Mucosa of descending colon (tissue), 3 donors: ENCODE measurements around the gene FAU. TPM values are rescaled to one million over a fixed set of nuclear protein-coding genes. Genes with fewer than 3 reads are reported as not detected.

ENCODE experiments used
- ATAC-seq: fragments of 200-7000 bp; cut with Tn5 transposase; one replicate; pipeline ENCODE4 v1.9.1; 2020; ENCODE audit warnings: mild to moderate bottlenecking, moderate library complexity
- DNase-seq, 3 donors: peaks; one replicate each; pipeline ENCODE4 v3.0.0-alpha.2; 2020
- H3K36me3 ChIP-seq: fragments of 200-600 bp; one replicate; pipeline ENCODE4 v1.8.0; 2021; ENCODE audit warnings: low read depth, mild to moderate bottlenecking
- H3K4me1 ChIP-seq: fragments of 200-600 bp; one replicate; pipeline ENCODE4 v1.8.0; 2021; ENCODE audit warnings: low read depth, mild to moderate bottlenecking
- H3K4me3 ChIP-seq: fragments of 200-600 bp; one replicate; pipeline ENCODE4 v1.8.0; 2021; ENCODE audit warnings: mild to moderate bottlenecking
- H3K9me3 ChIP-seq: fragments of 200-600 bp; one replicate; pipeline ENCODE4 v1.8.0; 2021; ENCODE audit warnings: mild to moderate bottlenecking
- intact Hi-C, 2 donors: fragments of 100-400 bp; cut with DNase I in 1 of 2; cut with micrococcal nuclease in 1 of 2; formaldehyde crosslinking; loops; one replicate each; pipeline versions ENCODE4 v1.11.0 to v1.11.1; 2022; cut with DNase I, micrococcal nuclease
- long read RNA-seq, 2 donors: library from polyadenylated mRNA; unstranded; transcript quantifications; one replicate each; pipeline ENCODE4 v2.0.0, GENCODE V29; 2019 to 2021
- total RNA-seq, 3 donors: library from RNA; stranded (reverse); fragmentation: NEBNext Ultra II Directional in 2 of 3; extraction: Animal tissue kit (Norgen Biotek cat#: 25700) in 2 of 3; gene quantifications; one replicate each; pipeline versions ENCODE4 v1.2.1 to v1.2.4, GENCODE V29; 2021 to 2023
- TF ChIP-seq, protein P1 (sequence below): fragments of 200-600 bp; IDR thresholded peaks from one replicate; pipeline ENCODE4 v1.8.0; 2022; ENCODE audit warnings: antibody characterized with exemption, mild to moderate bottlenecking
- donor health status: DM: no; HTN: no; CAD: no; lungs with moderate emphysema.
- donor health status: DM: no; HTN: no; CAD: no.
- donor health status: DM: no; HTN: yes; CAD: no.

Gene FAU
- 100 to 1,000 TPM; 680 to 873 (median 705) TPM for total RNA-seq
- long read RNA-seq, donor 1, transcript FAU-207 (5 exons, 847 nt), result major isoform, 355 of 362 reads
- long read RNA-seq, donor 1, partial matches to known transcripts, result 2 of 362 reads
- long read RNA-seq, donor 1, other reads (novel, unspliced or antisense), result 1 of 362 reads
- long read RNA-seq, donor 2, transcript FAU-209 (4 exons, 697 nt), result minor isoform, 15 of 527 reads
- long read RNA-seq, donor 2, transcript FAU-207 (5 exons, 847 nt), result major isoform, 501 of 527 reads
- long read RNA-seq, donor 2, partial matches to known transcripts, result 4 of 527 reads
- long read RNA-seq, donor 2, other reads (novel, unspliced or antisense), result 5 of 527 reads

DNA sequence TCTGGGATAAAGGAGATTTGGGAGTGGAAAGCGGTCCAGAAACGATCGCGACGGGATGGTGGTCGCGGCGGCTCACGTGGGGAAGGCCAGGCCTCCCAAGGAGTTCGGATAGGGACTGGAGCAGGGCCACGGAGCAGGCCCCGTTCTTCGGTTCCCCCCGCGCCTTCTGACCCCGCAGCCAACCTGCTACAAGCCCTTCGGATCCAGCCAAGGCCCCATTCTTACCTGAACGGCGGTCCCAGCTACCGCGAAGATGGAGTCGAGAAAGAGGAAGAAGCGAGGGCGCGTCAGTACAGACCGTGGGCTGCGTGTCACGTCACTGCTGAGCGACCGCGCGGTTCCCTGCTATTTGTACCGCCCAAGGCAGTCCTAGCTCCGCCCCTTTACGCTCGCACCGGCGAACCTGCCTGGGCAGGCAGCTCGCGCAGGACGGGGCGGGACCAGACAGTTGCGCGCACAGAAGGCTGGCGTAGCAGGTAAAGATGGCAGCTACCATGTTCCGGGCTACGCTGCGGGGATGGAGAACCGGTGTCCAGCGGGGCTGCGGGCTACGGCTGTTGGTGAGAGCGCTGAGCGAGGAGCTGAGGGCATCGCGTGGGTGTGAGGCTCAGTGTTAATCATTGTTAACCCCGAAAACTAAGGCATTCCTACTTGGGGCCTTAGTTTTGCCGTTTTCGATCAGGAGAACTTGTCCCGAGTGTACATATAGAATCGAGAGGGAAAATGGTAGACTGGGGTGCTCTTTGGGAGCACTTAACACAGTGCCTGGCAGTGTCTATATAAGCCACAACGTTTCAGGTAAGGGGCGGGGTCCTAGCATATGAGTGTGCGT is at the start of gene FAU, which contains the start of gene MRPL49:
TSS of gene FAU (minus strand) at position 270 of the 832 bp plus-strand sequence. CDS start 321 bp downstream, outside the sequence.
TSS of gene MRPL49 (plus strand) at position 457 of the 832 bp plus-strand sequence. CDS start at position 483, 26 bp downstream.
- Histone ChIP-seq H3K4me1 (peaks cover 23% of the 10 kb centered on the region), H3K4me3 (peak within 1 kb of the TSS; percentile 64), H3K9me3 (no peaks in the 10 kb centered on the region), H3K36me3 (peaks cover 14% of the 10 kb centered on the region)
- ATAC-seq, result peak; percentile 83
- peak; percentile 98 to 100 (median 100) for DNase-seq
- TF ChIP-seq, protein P1, sequence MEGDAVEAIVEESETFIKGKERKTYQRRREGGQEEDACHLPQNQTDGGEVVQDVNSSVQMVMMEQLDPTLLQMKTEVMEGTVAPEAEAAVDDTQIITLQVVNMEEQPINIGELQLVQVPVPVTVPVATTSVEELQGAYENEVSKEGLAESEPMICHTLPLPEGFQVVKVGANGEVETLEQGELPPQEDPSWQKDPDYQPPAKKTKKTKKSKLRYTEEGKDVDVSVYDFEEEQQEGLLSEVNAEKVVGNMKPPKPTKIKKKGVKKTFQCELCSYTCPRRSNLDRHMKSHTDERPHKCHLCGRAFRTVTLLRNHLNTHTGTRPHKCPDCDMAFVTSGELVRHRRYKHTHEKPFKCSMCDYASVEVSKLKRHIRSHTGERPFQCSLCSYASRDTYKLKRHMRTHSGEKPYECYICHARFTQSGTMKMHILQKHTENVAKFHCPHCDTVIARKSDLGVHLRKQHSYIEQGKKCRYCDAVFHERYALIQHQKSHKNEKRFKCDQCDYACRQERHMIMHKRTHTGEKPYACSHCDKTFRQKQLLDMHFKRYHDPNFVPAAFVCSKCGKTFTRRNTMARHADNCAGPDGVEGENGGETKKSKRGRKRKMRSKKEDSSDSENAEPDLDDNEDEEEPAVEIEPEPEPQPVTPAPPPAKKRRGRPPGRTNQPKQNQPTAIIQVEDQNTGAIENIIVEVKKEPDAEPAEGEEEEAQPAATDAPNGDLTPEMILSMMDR, result no peak
- intact Hi-C loops, result no loop called here

DNA sequence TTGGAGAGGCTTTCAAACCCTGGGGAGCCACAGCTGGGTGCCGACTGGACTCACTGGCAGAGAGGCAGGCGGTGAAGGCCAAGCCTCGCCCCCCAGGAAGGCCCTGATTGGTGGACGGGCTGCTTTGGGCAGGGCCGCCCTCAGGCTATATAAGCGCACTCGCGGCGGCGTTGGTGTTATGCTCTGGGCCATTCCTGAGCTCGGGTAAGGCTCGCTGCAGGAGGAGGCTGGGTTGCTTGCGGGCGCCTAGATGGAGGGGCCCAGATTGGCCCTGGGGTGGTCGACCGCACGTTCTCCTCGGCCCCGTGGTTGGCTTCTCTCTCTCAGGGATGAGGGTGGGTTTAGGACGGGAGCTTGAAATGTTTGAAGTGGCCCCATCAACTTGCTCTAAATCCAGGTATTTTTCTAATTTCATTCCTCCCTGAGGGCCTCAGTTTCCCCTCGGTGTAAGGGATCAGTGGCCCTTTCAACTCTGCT is 48.2 kb upstream of the FAU start, which contains the start of gene SPDYC:
TSS of gene SPDYC (plus strand) at position 176 of the 477 bp plus-strand sequence. CDS start 1,125 bp downstream, outside the sequence.
- Histone ChIP-seq H3K4me1 (peaks cover 4% of the 10 kb centered on the region), H3K4me3 (no peak within 1 kb of the TSS), H3K36me3 (no peaks in the 10 kb centered on the region), H3K9me3 (no peaks in the 10 kb centered on the region)
- TF ChIP-seq, protein P1, result no peak
- intact Hi-C loops, result no loop called here
- DNase-seq (no peak), ATAC-seq (no peak)

DNA sequence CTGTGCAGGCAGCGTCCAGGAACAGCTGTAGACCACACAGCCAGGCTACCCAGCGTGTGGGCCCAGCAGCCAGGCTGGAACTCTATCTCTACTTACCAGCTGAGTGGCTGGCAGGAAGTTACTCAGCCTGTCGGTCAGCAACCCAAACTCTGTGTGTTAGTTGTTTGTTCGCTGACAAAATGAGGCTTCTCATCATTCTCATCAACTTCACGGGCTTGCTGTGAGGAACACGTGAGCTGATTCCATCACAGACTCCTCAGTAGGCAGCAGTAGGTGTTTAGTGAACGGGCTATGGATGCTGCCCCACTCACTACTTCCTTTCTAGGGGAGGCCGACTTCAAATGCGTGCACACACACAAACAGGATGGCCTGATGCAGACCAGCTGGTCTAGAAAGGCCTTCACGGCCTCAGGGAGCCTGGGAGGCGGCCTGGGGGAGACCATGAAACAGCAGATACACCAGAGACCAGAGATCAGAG is 47.3 kb upstream of the FAU start:
- Histone ChIP-seq H3K4me3 (no peak overlapping the region), H3K4me1 (peaks cover 4% of the 10 kb centered on the region), H3K9me3 (no peaks in the 10 kb centered on the region), H3K36me3 (no peaks in the 10 kb centered on the region)
- DNase-seq (no peak), ATAC-seq (no peak)
- TF ChIP-seq, protein P1, result no peak
- intact Hi-C loops, result no loop called here

DNA sequence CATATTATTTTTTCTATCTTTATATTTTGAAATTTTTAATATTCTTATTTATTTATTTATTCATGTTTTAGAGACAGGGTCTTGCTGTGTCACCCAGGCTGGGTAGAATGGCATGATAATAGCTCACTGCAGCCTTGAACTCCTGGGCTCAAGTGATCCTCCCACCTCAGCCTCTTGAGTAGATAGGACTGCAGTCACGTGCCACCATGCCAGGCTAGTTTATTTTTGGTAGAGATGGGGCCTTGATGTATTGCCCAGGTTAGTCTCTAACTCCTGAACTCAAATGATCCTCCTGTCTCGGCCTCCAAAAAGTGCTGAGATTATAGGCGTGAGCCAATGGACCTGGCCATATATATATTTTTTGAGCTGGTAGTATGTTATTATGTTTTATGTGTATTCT is 45.7 kb upstream of the FAU start:
- no peak overlapping the region for H3K4me3 ChIP-seq
- intact Hi-C loops, result no loop called here
- no peaks in the 10 kb centered on the region for H3K9me3 ChIP-seq
- peaks cover 4% of the 10 kb centered on the region for H3K4me1 ChIP-seq
- no peaks in the 10 kb centered on the region for H3K36me3 ChIP-seq
- TF ChIP-seq, protein P1, result no peak
- DNase-seq, result no peak
- no peak for ATAC-seq

DNA sequence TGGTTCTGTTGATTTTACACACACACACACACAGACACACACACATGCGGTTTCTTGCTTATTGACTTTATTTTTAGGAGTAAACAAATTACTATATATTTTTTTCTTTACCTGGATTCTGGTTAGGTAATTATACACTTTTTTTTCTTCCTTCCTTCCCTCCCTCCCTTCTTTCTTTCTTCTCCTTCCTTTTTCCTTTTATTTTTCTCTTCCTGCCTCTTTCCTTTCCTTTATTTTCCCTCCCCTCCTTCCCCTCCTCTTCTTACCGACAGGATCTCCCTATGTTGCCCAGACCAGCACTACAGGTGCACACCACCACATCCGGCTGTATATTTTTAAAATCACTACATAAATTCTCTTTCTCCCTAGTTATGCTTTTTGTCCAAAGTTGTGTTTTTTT is 45.0 kb upstream of the FAU start:
- DNase-seq, result no peak
- no peak overlapping the region for H3K4me3 ChIP-seq
- no peaks in the 10 kb centered on the region for H3K36me3 ChIP-seq
- no peak for ATAC-seq
- TF ChIP-seq, protein P1, result no peak
- intact Hi-C loops, result no loop called here
- H3K9me3 ChIP-seq, result no peaks in the 10 kb centered on the region
- H3K4me1 ChIP-seq, result peaks cover 4% of the 10 kb centered on the region
